Measurements from ENCODE around the gene RIPOR3. TPM values are rescaled to one million over a fixed set of nuclear protein-coding genes. Genes with fewer than 3 reads are reported as not detected.
"Not testable (repeated sequence)": the region's sequence is repeated elsewhere in the genome, so short reads cannot be mapped to it uniquely, and the experiment has no call there.

The RIPOR3 gene
- polyA plus RNA-seq, 3 donors = 5.4 to 10.8 (median 5.5) TPM

- DNase-seq (ENCODE audit: extremely low read depth in 1 of 11, low read depth in 9 of 11, low spot score in 4 of 11) = not testable (repeated sequence)
Observed at GRCh38 chr20:50639971-50640711, 51.2 kb downstream of the RIPOR3 start.

DNA sequence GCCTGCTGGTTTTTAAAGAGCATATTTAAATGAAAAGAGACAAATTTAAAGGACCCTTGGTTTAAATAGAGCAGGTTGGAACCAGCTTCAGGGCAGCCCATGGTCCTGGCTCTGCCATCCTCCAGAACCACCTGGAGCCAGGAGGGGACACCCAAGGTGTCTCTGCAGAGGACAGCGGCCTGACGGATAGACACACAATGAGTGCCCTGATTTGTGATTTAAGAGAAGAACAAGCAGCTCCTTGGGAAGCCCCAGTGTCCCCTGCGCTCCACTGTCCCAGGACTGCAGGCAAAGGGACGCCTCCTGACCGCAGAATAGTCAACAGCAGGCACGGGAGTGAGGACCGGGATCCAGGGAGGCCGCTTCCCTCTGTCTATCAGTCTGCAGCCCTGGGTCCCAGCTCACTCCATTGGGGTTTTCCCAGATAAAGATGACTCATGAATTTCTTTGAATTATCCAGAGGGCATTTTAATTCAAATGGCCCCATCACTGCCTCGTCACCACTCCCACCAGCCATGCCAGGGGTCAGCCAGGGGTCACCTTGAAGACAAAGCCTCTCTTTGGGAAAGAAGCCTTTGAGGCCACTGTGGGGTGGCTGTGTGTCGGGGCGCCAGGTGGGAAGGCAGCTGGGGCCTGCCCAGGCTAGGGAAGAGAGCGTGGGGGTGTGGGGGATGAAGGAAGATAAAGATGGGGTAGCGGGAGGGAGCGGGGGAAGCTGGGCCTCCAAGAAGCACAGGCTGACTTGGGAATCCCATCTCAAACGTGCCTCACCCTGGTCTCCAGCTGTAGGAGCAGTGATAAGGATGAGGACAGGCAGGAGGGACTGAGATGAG lies 53.1 kb downstream of the RIPOR3 start:
- not testable (repeated sequence) for DNase-seq (ENCODE audit: extremely low read depth in 1 of 11, low read depth in 9 of 11, low spot score in 4 of 11)

GRCh38 chr20:50636601-50637540 lies 54.5 kb downstream of the RIPOR3 start:
- DNase-seq (ENCODE audit: extremely low read depth in 1 of 11, low read depth in 9 of 11, low spot score in 4 of 11) = no peak

GRCh38 chr20:50635676-50636600 lies 55.4 kb downstream of the RIPOR3 start:
- peak in 3 of 11 donors; percentile 53 to 64 (median 61) for DNase-seq (ENCODE audit: extremely low read depth in 1 of 11, low read depth in 9 of 11, low spot score in 4 of 11)

- no peak for DNase-seq (ENCODE audit: extremely low read depth in 1 of 11, low read depth in 9 of 11, low spot score in 4 of 11)
Observed at GRCh38 chr20:50635014-50635557, 56.3 kb downstream of the RIPOR3 start.

GRCh38 chr20:50634191-50634590 lies 57.2 kb downstream of the RIPOR3 start:
- DNase-seq (ENCODE audit: extremely low read depth in 1 of 11, low read depth in 9 of 11, low spot score in 4 of 11) = no peak

DNA sequence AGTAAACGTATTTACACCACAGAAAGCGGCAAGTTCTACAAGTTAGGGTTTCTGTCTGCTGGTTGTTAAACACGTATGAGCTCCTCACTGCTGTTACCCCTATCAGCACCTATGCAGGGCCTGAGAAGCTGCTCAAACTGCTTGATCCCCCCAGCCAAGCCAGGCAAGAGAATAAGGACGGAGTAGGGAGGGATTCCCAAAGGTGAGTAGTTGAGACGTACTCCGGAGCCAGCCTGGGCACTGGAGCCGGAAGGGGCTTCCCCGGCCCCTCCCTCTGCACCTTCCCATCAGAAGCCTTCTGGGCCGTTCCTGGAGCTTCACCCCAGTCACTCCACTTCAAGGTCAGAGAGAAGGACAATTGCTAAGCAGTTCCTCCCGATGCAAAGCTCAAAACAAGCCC lies 58.0 kb downstream of the RIPOR3 start:
- DNase-seq (ENCODE audit: extremely low read depth in 1 of 11, low read depth in 9 of 11, low spot score in 4 of 11) = no peak

- DNase-seq (ENCODE audit: extremely low read depth in 1 of 11, low read depth in 9 of 11, low spot score in 4 of 11) = no peak
Observed at GRCh38 chr20:50632701-50633100, 58.6 kb downstream of the RIPOR3 start.

- DNase-seq (ENCODE audit: extremely low read depth in 1 of 11, low read depth in 9 of 11, low spot score in 4 of 11) = no peak
Observed at GRCh38 chr20:50632236-50632635, 59.1 kb downstream of the RIPOR3 start.

- no peak for DNase-seq (ENCODE audit: extremely low read depth in 1 of 11, low read depth in 9 of 11, low spot score in 4 of 11)
Observed at GRCh38 chr20:50630578-50631263, 60.6 kb downstream of the RIPOR3 start.

- DNase-seq (ENCODE audit: extremely low read depth in 1 of 11, low read depth in 9 of 11, low spot score in 4 of 11) = no peak
Observed at GRCh38 chr20:50629670-50630045, 61.7 kb downstream of the RIPOR3 start.

GRCh38 chr20:50628853-50629669 lies 62.3 kb downstream of the RIPOR3 start:
- DNase-seq (ENCODE audit: extremely low read depth in 1 of 11, low read depth in 9 of 11, low spot score in 4 of 11) = no peak

DNA sequence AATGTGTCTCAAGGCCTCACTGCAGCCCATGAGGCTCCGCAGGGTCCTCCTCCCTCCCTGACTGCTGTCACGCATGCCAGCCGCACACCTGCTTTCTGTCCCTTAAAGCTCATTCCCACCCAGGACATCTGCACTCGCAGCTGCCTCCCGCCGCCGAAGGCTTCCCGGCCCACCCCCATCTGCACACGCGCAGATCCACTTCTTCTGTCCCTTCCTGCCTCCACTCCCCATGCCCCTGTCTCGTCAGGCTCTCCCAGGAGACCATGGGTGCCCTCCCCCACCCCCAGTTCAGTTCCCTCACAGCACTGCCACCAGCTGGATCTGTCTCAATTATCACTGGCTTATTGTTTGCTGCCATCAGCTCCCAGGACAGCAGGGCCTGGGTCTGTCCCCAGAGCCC lies 63.0 kb downstream of the RIPOR3 start:
- no peak for DNase-seq (ENCODE audit: extremely low read depth in 1 of 11, low read depth in 9 of 11, low spot score in 4 of 11)

- no peak for DNase-seq (ENCODE audit: extremely low read depth in 1 of 11, low read depth in 9 of 11, low spot score in 4 of 11)
Observed at GRCh38 chr20:50627747-50628146, 63.6 kb downstream of the RIPOR3 start.

DNA sequence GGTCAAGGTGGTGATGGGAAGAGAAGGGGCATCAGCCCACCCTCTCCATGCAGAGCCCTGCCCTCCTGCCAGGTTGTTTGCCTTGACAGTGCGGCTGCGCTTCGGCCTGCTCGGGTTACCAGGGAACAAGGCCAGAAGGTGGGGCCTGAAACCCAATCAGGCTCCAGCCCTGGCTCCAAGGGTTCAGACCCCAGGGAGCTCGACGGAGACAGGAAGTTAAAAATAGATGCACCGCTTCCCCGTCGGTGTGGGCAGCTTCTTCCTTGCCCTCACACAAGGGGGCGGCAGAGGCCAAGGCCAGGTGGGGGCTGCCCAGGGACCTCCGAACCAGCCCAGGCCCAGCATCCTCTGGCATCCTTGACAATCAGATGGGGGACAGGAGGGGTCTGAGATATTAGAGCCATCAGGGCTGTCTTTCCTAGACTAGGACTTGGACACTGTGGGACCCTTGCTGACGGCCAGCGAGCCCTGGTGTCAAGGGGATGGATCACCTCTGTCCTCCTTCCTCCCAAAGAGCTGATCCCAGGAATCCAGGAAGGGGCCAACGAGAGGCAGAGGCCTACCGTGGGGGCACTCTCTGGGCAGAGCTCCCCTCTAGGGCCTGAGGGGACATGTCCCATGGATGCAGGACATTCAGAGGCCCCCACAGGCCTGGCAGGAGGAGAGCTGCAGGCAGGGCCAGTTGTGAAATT lies 65.2 kb downstream of the RIPOR3 start:
- DNase-seq (ENCODE audit: extremely low read depth in 1 of 11, low read depth in 9 of 11, low spot score in 4 of 11) = no peak

- peak in 2 of 11 donors; percentile 59 to 65 for DNase-seq (ENCODE audit: extremely low read depth in 1 of 11, low read depth in 9 of 11, low spot score in 4 of 11)
Observed at GRCh38 chr20:50624351-50625016, 66.9 kb downstream of the RIPOR3 start.

Data from renal cortex interstitium (tissue), 11 donors.